GM10266 (cell line): ENCODE results near the gene EHD3.

Source experiments
- DNase-seq: peaks from one replicate; pipeline ENCODE4 v3.0.0; 2012; ENCODE audit errors: extremely low spot score
- CTCF ChIP-seq: IDR thresholded peaks from 2 replicates; pipeline ENCODE4 v1.5.1; 2012; ENCODE audit warnings: mild to moderate bottlenecking, low read depth; ENCODE audit not compliant: control insufficient read depth, insufficient read depth; ENCODE audit errors: missing control alignments

The EHD3 gene

GRCh38 chr2:31227711-31228125 lies 6.2 kb upstream of the EHD3 start:
- TF ChIP-seq CTCF = no peak
- no peak for DNase-seq

- no peak for DNase-seq
- TF ChIP-seq CTCF = no peak
Measured at GRCh38 chr2:31228717-31229116, 5.2 kb upstream of the EHD3 start.

- no peak for DNase-seq
- no peak for TF ChIP-seq CTCF
Measured at GRCh38 chr2:31230751-31231150, 3.2 kb upstream of the EHD3 start.

GRCh38 chr2:31231571-31232302 lies 2.2 kb upstream of the EHD3 start:
- DNase-seq = no peak
- TF ChIP-seq CTCF = no peak

GRCh38 chr2:31232586-31232985 lies 1.4 kb upstream of the EHD3 start:
- no peak for TF ChIP-seq CTCF
- no peak for DNase-seq

- TF ChIP-seq CTCF = no peak
- no peak for DNase-seq
Measured at GRCh38 chr2:31233231-31233630, 721 bp upstream of the EHD3 start.

GRCh38 chr2:31234683-31235503 lies 941 bp downstream of the EHD3 start:
- no peak for DNase-seq
- TF ChIP-seq CTCF = no peak
